Activated CD8-positive, alpha-beta T cell treated with anti-CD3 and anti-CD28 coated beads for 36 hours (primary cell): ENCODE data around the gene NEK5. TPM values are rescaled to one million over a fixed set of nuclear protein-coding genes. Genes with fewer than 3 reads are reported as not detected.
"Not testable (repeated sequence)": the region's sequence is repeated elsewhere in the genome, so short reads cannot be mapped to it uniquely, and the experiment has no call there.

Experiments used
- ATAC-seq: fragments of 200-7000 bp; cut with Tn5 transposase; one replicate; pipeline ENCODE4 v1.10.0; 2021; ENCODE audit warnings: mild to moderate bottlenecking, moderate library complexity
- CTCF ChIA-PET: fragments of 350-600 bp; sonication (Branson Sonifier 250); formaldehyde crosslinking; loops from one replicate; lab custom pipeline; 2021; ENCODE audit warnings: antibody characterized with exemption; lab: Charles Lee
- POLR2A ChIA-PET: fragments of 350-600 bp; sonication (Branson Sonifier 250); formaldehyde crosslinking; loops from one replicate; lab custom pipeline; 2021; ENCODE audit warnings: antibody characterized with exemption; lab: Charles Lee
- DNase-seq: peaks from one replicate; pipeline ENCODE4 v3.0.0-alpha.2; 2020
- H3K27ac Mint-ChIP-seq: one replicate; pipeline ENCODE4 v1.8.0; 2021; ENCODE audit warnings: mild to moderate bottlenecking, mixed read lengths
- H3K27me3 Mint-ChIP-seq: one replicate; pipeline ENCODE4 v1.8.0; 2021; ENCODE audit warnings: mixed read lengths
- H3K36me3 Mint-ChIP-seq: one replicate; pipeline ENCODE4 v1.8.0; 2021; ENCODE audit warnings: low read depth, mixed read lengths
- H3K4me1 Mint-ChIP-seq: one replicate; pipeline ENCODE4 v1.8.0; 2021; ENCODE audit warnings: low read depth, mixed read lengths
- H3K4me3 Mint-ChIP-seq: one replicate; pipeline ENCODE4 v1.8.0; 2021; ENCODE audit warnings: mild to moderate bottlenecking, moderate library complexity, mixed read lengths
- H3K9me3 Mint-ChIP-seq: one replicate; pipeline ENCODE4 v1.8.0; 2021; ENCODE audit warnings: mixed read lengths
- CTCF ChIP-seq: fragments of 200-600 bp; IDR thresholded peaks from one replicate; pipeline ENCODE4 v1.8.0; 2022; ENCODE audit warnings: antibody characterized with exemption, mild to moderate bottlenecking
- intact Hi-C: fragments of 100-400 bp; cut with micrococcal nuclease; formaldehyde crosslinking; loops from one replicate; pipeline ENCODE4 v1.10.0; 2022
- total RNA-seq, 2 experiments: library from RNA; stranded (reverse); gene quantifications; one replicate each; pipeline ENCODE4 v1.2.3, GENCODE V29; 2021

Gene NEK5
- total RNA-seq, 2 experiments from 2014 or later, result 0.11 to 0.16 TPM

GRCh38 chr13:52047463-52047862, 81.4 kb downstream of the NEK5 start:
- Mint-ChIP-seq H3K4me1 (no peaks in the 10 kb centered on the region), H3K36me3 (peaks cover 5% of the 10 kb centered on the region), H3K27me3 (no peaks in the 10 kb centered on the region), H3K9me3 (peaks cover 12% of the 10 kb centered on the region), H3K4me3 (no peak overlapping the region), H3K27ac (no peak overlapping the region)
- TF ChIP-seq CTCF, result no peak
- ATAC-seq (no peak), DNase-seq (no peak)
- ChIA-PET POLR2A (no interaction called here), CTCF (no interaction called here)
- intact Hi-C loops, result no loop called here

GRCh38 chr13:52043675-52044074, 85.2 kb downstream of the NEK5 start:
- Mint-ChIP-seq H3K27me3 (no peaks in the 10 kb centered on the region), H3K27ac (no peak overlapping the region), H3K9me3 (peaks cover 5% of the 10 kb centered on the region), H3K36me3 (peaks cover 5% of the 10 kb centered on the region), H3K4me1 (no peaks in the 10 kb centered on the region), H3K4me3 (no peak overlapping the region)
- intact Hi-C loops, result no loop called here
- no peak for DNase-seq
- no peak for TF ChIP-seq CTCF
- ATAC-seq, result no peak
- ChIA-PET CTCF (no interaction called here), POLR2A (no interaction called here)

GRCh38 chr13:52036037-52036436, 92.8 kb downstream of the NEK5 start:
- Mint-ChIP-seq H3K4me3 (no peak overlapping the region), H3K9me3 (peaks cover 1% of the 10 kb centered on the region), H3K27me3 (no peaks in the 10 kb centered on the region), H3K4me1 (peaks cover 6% of the 10 kb centered on the region), H3K27ac (no peak overlapping the region), H3K36me3 (no peaks in the 10 kb centered on the region)
- ChIA-PET CTCF (no interaction called here), POLR2A (no interaction called here)
- no peak for DNase-seq
- intact Hi-C loops, result no loop called here
- no peak for ATAC-seq
- no peak for TF ChIP-seq CTCF

- ChIA-PET CTCF (interaction anchor here (1.6 kb wide), 1 partner anchor 32 kb away, joined by 4 read pairs; no protein-coding TSS in a partner anchor), POLR2A (no interaction called here)
- H3K4me3 Mint-ChIP-seq, result no peak overlapping the region
- DNase-seq (no peak), ATAC-seq (no peak)
- no peaks in the 10 kb centered on the region for H3K27me3 Mint-ChIP-seq
- TF ChIP-seq CTCF, result no peak
- H3K4me1 Mint-ChIP-seq, result peaks cover 6% of the 10 kb centered on the region
- H3K9me3 Mint-ChIP-seq, result peaks cover 8% of the 10 kb centered on the region
- H3K27ac Mint-ChIP-seq, result no peak overlapping the region
- H3K36me3 Mint-ChIP-seq, result peaks cover 11% of the 10 kb centered on the region
- intact Hi-C loops, result no loop called here
Observed at GRCh38 chr13:52034616-52035226, 94.2 kb downstream of the NEK5 start.

DNA sequence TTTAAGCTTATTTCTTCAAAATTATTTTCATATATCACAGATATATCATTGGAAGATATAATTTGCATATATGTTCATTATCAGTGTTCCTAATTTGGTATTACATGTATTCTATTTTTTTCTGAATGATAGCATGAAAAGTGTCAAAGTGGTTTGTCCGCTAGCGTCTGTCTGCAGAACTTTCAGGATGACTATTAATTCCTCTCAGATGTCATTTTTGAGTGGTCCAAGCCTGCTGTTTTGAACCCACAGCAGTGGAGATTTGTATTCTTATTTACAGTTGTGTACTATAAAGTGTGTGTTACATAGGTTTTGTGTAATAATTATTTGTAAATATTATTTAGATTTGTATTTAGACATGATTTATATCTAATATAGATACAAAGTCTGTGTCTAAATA, 95.8 kb downstream of the NEK5 start:
- DNase-seq (no peak), ATAC-seq (no peak)
- Mint-ChIP-seq H3K9me3 (peaks cover 9% of the 10 kb centered on the region), H3K27me3 (no peaks in the 10 kb centered on the region), H3K36me3 (peaks cover 26% of the 10 kb centered on the region), H3K4me3 (no peak overlapping the region), H3K4me1 (peaks cover 6% of the 10 kb centered on the region), H3K27ac (no peak overlapping the region)
- ChIA-PET CTCF (interaction anchor here (1.2 to 1.6 kb wide), 2 partner anchors 30 to 86 kb away, joined by 3 to 4 read pairs; no protein-coding TSS in a partner anchor), POLR2A (interaction anchor here (1.0 kb wide), 1 partner anchor 11 kb away, joined by 3 read pairs; no protein-coding TSS in a partner anchor)
- intact Hi-C loops, result no loop called here
- no peak for TF ChIP-seq CTCF

- CTCF ChIA-PET, result interaction anchor here (1.2 kb wide), 1 partner anchor 17 kb away, joined by 3 read pairs; no protein-coding TSS in a partner anchor
- ATAC-seq, DNase-seq, H3K27ac Mint-ChIP-seq, intact Hi-C loops, H3K4me3 Mint-ChIP-seq, H3K27me3 Mint-ChIP-seq: not testable (repeated sequence)
- Mint-ChIP-seq H3K4me1 (peaks cover 21% of the 10 kb centered on the region), H3K9me3 (peaks cover 10% of the 10 kb centered on the region), H3K36me3 (peaks cover 48% of the 10 kb centered on the region)
- POLR2A ChIA-PET, result interaction anchor here (1.0 kb wide), 1 partner anchor 82 kb away, joined by 3 read pairs; no protein-coding TSS in a partner anchor
Observed at GRCh38 chr13:52030401-52030800, 98.5 kb downstream of the NEK5 start.
